IPS-15b (cell line): ENCODE measurements around the gene ZNF200.

Source experiments
- H3K27me3 ChIP-seq: one replicate; pipeline ENCODE4 v1.6.1; 2013; ENCODE audit warnings: low read length; ENCODE audit not compliant: control insufficient read depth, insufficient read depth
- H3K36me3 ChIP-seq: one replicate; pipeline ENCODE4 v1.6.1; 2013; ENCODE audit warnings: low read length; ENCODE audit not compliant: control insufficient read depth, insufficient read depth
- H3K4me1 ChIP-seq: one replicate; pipeline ENCODE4 v1.6.1; 2013; ENCODE audit warnings: mild to moderate bottlenecking, low read length; ENCODE audit not compliant: control insufficient read depth, insufficient read depth
- H3K4me3 ChIP-seq: one replicate; pipeline ENCODE4 v1.5.1; 2013; ENCODE audit warnings: low read depth, low read length
- H3K9ac ChIP-seq: one replicate; pipeline ENCODE4 v1.6.1; 2013; ENCODE audit warnings: low read depth, mild to moderate bottlenecking, low read length
- H3K9me3 ChIP-seq: one replicate; pipeline ENCODE4 v1.6.1; 2013; ENCODE audit warnings: mild to moderate bottlenecking, low read length; ENCODE audit not compliant: control insufficient read depth, insufficient read depth

The ZNF200 gene

DNA sequence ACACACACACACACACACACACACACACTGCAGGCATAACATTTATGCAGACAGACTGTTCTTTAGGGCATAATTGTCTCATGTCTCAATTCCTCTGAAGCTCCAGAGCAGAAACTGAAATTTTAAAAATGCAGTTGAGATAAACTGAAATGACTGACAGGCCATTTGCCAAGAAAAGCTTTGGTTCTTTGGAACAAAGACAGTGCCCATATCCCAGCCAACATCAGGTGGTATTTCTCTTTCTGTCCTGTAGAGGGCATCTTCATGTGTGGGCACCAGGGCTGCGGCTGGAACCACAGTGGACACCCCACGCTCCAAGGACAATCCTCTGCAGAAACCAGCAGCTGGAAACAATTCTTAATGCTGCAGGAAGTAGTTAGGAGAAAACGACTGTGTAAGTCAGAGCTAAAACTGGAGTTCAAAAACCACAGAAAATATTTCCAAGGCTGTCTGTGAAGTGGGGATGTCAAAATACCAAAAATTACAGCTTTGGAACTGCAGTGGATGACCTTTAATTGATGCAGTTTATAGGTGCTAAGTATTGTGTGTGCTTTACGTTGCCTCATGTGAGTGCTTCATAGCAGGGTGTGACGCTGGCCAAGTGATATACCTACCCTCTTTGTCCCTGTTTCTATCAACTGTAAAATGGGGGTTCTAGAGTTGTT, 32.0 kb upstream of the ZNF200 start:
- Histone ChIP-seq H3K4me3 (no peak overlapping the region), H3K9ac (no peak overlapping the region), H3K36me3 (no peaks in the 10 kb centered on the region), H3K4me1 (no peaks in the 10 kb centered on the region), H3K27me3 (no peaks in the 10 kb centered on the region), H3K9me3 (no peaks in the 10 kb centered on the region)

- peak overlapping the region; percentile 65 for H3K4me3 ChIP-seq
- no peaks in the 10 kb centered on the region for H3K4me1 ChIP-seq
- H3K9ac ChIP-seq, result no peak overlapping the region
- H3K9me3 ChIP-seq, result no peaks in the 10 kb centered on the region
- H3K27me3 ChIP-seq, result peaks cover 3% of the 10 kb centered on the region
- H3K36me3 ChIP-seq, result no peaks in the 10 kb centered on the region
Measured at GRCh38 chr16:3264137-3265036, 29.4 kb upstream of the ZNF200 start.

- Histone ChIP-seq H3K27me3 (peaks cover 3% of the 10 kb centered on the region), H3K36me3 (no peaks in the 10 kb centered on the region), H3K4me1 (no peaks in the 10 kb centered on the region), H3K9ac (no peak overlapping the region), H3K4me3 (no peak overlapping the region), H3K9me3 (no peaks in the 10 kb centered on the region)
Measured at GRCh38 chr16:3262517-3262916, 27.6 kb upstream of the ZNF200 start.

DNA sequence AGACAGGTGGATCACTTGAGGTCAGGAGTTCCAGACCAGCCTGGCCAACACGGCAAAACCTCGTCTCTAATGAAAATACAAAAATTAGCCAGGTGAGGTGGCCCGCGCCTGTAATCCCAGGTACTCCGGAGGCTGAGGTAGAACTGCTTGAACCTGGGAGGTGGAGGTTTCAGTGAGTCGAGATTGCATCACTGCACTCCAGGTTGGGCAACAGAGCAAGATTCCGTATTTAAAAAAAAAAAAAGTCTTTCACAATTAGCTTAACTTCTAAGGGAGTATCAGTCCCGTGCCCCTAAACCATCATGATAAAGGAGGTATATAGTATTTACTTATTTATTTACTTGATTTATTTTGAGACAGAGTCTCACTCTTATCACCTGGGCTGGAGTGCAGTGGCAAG, 24.9 kb upstream of the ZNF200 start:
- H3K9me3 ChIP-seq, result no peaks in the 10 kb centered on the region
- no peak overlapping the region for H3K9ac ChIP-seq
- H3K27me3 ChIP-seq, result peaks cover 3% of the 10 kb centered on the region
- no peak overlapping the region for H3K4me3 ChIP-seq
- no peaks in the 10 kb centered on the region for H3K36me3 ChIP-seq
- H3K4me1 ChIP-seq, result no peaks in the 10 kb centered on the region

DNA sequence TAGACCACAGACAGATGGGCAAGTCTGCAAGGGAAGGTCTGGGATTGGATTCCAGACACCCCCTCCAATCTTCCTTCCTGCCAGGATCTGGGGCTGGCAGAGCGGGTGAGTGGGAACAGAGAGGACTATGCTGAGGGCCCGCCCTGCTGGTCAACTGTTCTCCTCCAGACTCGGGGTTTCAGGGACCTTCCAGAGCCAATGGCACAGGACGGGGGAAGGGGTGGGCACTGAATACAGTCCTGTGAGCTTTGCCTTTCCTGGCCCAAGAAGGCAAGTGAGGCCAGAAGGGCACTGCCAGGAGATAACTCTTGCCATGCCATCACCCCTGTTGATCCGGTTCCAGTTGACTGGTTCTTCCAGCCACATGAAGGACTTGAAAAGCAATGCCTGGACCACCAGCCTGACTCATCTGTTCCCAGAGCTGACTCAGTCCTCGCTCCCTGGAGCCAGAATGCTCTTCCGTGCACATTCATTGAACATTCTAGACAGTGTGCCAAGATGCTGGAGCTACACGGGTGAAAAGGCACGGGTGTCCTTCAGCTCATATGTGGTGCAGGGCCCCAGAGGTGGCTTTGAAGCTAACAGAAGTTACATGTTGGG, 22.0 kb upstream of the ZNF200 start:
- Histone ChIP-seq H3K27me3 (peaks cover 3% of the 10 kb centered on the region), H3K4me3 (no peak overlapping the region), H3K4me1 (no peaks in the 10 kb centered on the region), H3K36me3 (no peaks in the 10 kb centered on the region), H3K9me3 (no peaks in the 10 kb centered on the region), H3K9ac (no peak overlapping the region)

- H3K36me3 ChIP-seq, result no peaks in the 10 kb centered on the region
- H3K9ac ChIP-seq, result no peak within 1 kb of the TSS
- no peaks in the 10 kb centered on the region for H3K27me3 ChIP-seq
- H3K4me3 ChIP-seq, result no peak within 1 kb of the TSS
- H3K9me3 ChIP-seq, result no peaks in the 10 kb centered on the region
- H3K4me1 ChIP-seq, result no peaks in the 10 kb centered on the region
Measured at GRCh38 chr16:3256146-3256865, 21.3 kb upstream of the ZNF200 start, which contains the start of gene MEFV. TSS of gene MEFV (minus strand) at chr16:3256633. CDS start at chr16:3256587, 46 bp downstream.

DNA sequence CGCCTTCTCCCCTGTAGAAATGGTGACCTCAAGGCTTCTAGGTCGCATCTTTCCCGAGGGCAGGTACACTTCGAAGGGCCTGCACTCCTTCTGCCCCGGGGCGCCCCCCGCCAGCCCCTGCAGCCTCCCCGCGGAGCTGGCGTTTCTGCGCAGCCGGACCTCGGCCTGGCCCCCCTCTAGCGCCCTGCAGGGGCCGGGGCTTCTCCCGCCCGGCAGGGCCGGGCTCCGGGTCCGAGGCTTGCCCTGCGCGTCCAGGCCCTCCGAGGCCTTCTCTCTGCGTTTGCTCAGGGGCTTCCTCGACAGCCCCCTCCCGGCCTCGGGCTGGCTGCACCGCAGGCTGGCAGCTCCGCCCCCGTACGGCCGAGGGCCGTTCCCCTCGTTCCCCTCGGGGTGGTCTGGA, 19.4 kb upstream of the ZNF200 start:
- Histone ChIP-seq H3K27me3 (no peaks in the 10 kb centered on the region), H3K9ac (no peak overlapping the region), H3K4me3 (no peak overlapping the region), H3K9me3 (no peaks in the 10 kb centered on the region), H3K36me3 (no peaks in the 10 kb centered on the region), H3K4me1 (no peaks in the 10 kb centered on the region)

GRCh38 chr16:3252967-3253366, 18.0 kb upstream of the ZNF200 start:
- Histone ChIP-seq H3K4me3 (no peak overlapping the region), H3K4me1 (no peaks in the 10 kb centered on the region), H3K9me3 (no peaks in the 10 kb centered on the region), H3K27me3 (peaks cover 2% of the 10 kb centered on the region), H3K9ac (no peak overlapping the region), H3K36me3 (no peaks in the 10 kb centered on the region)

DNA sequence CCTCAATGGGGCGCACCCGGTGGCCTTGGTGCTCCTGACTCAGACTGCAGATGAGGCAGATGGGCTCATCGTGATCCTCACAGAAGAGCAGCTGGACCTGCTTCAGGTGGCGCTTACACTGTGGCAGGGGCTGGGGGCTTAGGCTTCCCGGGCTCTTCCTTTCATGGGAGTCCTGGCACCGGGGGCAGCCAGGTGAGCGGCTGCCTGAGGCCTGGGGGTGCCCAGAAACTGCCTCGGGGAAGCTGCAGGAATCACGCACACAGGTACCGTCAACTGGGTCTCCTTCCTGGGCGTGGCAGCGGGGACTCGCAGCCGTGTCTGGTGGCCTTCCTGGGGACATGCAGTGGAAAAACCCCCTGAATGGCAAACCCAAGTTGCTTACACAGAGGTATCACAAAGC, 14.5 kb upstream of the ZNF200 start:
- Histone ChIP-seq H3K4me3 (no peak overlapping the region), H3K9me3 (no peaks in the 10 kb centered on the region), H3K36me3 (no peaks in the 10 kb centered on the region), H3K27me3 (peaks cover 2% of the 10 kb centered on the region), H3K9ac (no peak overlapping the region), H3K4me1 (no peaks in the 10 kb centered on the region)

DNA sequence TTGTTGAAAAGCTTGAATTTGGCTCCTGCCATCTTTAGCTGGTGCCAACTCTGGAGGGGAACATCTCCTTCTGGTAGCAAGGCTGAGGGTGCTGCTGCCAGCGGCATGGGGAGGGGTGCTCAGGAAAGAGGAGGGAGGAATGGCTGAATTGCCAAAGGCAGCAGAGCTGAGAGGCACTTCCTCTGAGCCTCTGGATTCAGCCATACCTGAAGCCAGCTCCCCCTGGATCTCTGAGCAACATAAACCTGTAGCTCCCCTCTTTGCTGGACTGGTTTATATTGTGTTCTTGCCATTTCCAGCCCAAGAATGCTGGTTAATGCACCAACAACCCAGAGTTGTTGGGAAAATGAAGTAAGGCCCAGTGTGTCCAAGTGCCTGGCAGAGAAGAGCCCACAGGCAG, 14.1 kb upstream of the ZNF200 start:
- Histone ChIP-seq H3K36me3 (no peaks in the 10 kb centered on the region), H3K9ac (no peak overlapping the region), H3K4me3 (no peak overlapping the region), H3K9me3 (no peaks in the 10 kb centered on the region), H3K4me1 (no peaks in the 10 kb centered on the region), H3K27me3 (peaks cover 2% of the 10 kb centered on the region)

DNA sequence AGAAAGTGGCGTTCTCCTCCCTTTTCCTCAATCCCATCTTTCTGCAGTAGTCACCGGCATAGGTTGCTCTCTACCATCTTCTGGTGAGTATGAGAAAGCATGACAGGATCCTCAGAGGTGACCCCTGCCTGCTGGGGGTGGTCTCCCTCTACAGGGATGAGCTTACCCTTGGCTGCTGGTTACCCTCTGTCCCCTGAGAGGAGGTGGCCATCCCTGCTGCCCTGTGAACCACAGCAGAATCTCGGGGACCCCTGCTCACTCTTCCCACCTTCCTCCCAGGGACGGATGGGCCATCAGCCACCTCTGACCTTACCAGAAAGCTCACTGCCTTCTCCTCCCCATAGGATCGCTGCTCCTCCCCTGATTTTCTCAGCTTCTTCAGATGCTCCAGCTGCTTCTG, 13.6 kb upstream of the ZNF200 start:
- peaks cover 2% of the 10 kb centered on the region for H3K27me3 ChIP-seq
- no peaks in the 10 kb centered on the region for H3K4me1 ChIP-seq
- no peaks in the 10 kb centered on the region for H3K9me3 ChIP-seq
- no peak overlapping the region for H3K4me3 ChIP-seq
- H3K9ac ChIP-seq, result no peak overlapping the region
- H3K36me3 ChIP-seq, result no peaks in the 10 kb centered on the region
